Hippocampal formation (tissue), 2 donors: Measurements from ENCODE around the gene PAK6.
A peak's percentile ranks its signal among the peaks of the same experiment; 100 is the strongest.

Experiments used
- DNase-seq, 2 donors: peaks; one replicate each; lab custom pipeline; 2025; lab: John Stamatoyannopoulos, UW

PAK6 gene

GRCh38 chr15:40310001-40310959 lies 71.4 kb downstream of the PAK6 start:
- DNase-seq = no peak

GRCh38 chr15:40310993-40311392 lies 72.1 kb downstream of the PAK6 start:
- DNase-seq = no peak

GRCh38 chr15:40312370-40313158 lies 73.7 kb downstream of the PAK6 start:
- no peak for DNase-seq

DNA sequence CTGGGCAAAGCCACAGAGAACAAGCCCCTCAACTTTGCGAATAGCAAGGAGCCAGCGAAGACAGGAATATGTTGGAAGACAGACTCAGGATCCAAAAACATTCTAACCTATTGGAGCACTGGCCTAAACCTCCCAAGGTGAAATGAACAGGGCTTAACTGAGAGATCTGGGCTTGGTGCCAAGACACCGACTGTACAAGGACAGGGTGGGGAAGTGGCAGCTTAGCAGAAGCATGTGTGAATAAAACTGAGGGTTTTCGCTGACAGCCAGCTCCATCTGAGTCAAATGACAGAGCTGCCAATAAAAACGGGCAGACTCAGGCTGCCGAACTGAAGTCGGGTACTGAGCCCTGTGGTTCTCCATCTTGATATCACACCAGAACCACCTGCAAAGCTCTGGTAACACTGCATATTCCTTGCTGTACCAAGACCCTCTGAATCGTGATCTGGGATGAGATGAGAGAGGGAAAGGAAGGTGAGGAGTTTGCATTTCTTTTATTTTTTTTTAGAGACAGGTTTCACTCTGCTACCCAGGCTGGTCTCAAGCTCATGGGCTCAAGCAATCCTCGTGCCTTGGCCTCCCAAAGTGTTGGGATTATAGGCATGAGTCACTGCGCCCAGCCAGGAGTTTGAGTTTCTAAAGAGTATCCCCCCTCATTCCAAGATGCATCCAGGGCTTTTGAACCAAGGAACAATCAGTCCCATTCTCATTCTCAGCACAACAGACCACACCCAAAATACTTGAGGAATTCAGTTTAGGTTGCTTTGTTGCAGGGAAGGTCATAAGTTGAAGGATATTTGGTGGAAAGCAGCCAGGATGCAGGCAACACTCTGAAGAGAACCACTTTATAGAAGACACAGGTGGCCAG lies 74.9 kb downstream of the PAK6 start:
- peak in 1 of 2 donors; percentile 17 for DNase-seq

- no peak for DNase-seq
These were observed 75.9 kb downstream of the PAK6 start for GRCh38 chr15:40314723-40315276.

DNA sequence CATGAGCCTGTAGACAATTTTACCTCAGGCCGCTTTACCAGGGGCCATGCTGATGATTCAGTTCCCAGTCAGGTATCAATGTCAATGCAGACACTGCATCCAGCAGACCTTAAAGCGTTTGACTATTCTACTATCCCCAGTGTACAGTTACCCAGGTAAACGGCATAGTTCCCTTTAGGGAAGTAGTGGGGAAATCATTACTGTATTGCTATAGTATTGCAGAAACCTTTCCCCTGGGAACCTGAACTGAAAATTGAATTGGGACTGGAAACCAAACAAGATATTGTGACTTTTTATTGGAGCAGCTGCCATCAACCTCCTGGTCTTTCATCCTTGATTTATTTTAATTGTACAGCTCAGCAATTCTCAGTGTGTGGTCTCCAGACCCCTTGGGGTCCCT lies 78.1 kb downstream of the PAK6 start:
- DNase-seq = no peak

DNA sequence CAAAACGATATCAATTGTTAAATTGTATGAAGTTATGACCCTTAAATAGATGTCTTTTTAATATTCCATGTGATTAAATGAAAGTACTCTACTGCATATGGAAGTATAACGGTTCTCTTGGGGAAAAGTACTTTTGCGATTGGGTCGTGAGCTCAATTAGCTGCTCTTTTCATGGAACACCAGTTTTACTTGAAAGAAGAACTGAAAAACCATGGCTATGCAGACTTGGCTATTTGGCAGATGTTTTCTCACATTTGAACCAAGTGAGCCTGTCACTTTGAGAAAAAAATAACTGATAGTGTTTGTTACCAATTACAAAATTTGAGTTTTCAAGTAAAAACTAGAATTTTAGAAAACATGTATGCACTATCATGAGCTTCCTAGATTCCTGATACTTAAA lies 78.7 kb downstream of the PAK6 start:
- no peak for DNase-seq

DNA sequence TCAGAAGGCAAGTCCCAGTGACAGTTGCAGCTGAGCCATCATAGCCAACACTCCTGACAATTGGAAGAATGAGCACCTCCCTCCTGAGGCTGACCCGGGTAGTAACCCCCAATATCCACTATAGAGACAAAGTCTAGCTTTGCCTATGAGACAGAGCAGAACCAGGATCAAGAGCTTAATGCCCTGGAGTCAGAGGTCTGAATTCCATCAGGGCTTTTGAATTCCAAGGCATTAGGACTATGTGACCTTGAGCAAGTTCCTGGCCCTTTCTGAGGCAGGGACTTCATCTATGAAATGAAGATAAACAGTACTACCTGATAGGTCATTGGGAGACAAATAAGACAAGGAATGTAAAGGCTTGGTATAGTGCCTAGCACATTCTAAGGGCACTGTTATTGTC lies 81.5 kb downstream of the PAK6 start:
- no peak for DNase-seq

- peak; percentile 24 to 86 for DNase-seq
These were observed 82.1 kb downstream of the PAK6 start for GRCh38 chr15:40320931-40321371.

- DNase-seq = no peak
These were observed 83.8 kb downstream of the PAK6 start for GRCh38 chr15:40322531-40323238.

DNA sequence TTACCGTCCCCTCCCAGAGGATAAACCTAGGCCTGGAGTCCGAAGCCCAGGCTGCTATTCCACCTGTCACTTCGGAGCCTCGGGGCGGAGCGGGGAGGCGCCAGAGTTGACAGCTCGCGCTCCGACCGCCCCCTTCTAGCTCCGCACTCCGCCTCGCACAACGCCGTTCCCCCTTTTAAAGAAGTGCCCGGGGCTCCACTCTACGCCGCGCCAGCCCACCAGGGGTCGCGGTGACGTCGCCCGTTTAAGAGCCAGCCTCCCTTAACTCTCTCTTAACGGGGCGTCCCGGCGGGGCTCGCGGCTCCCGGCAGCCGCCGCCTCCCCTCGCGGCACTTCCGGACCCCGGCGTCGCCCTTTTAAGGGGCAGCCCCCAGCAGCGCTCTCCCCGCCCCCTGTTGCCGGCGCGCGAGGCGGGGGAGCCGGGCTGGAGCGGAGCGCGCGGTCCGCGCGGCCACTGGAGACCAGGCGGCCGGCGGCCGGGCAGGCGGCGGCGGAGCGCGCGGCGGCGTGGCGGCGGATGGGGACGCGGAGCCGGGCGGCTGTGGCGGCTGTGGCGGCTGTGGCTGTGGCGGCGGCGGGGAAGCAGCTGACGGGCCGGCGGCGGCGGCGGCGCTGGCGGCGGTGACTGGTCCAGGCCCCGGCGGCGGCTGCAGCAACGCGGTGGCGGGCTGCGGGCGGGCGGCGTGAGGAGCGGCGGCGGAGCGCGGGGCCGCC lies 84.5 kb downstream of the PAK6 start, which contains the start of gene INAFM2:
Gene INAFM2 (plus strand): TSS at position 454 of the 714 bp plus-strand sequence. CDS start 364 bp downstream, outside the sequence.
- DNase-seq = peak; percentile 77 to 83

DNA sequence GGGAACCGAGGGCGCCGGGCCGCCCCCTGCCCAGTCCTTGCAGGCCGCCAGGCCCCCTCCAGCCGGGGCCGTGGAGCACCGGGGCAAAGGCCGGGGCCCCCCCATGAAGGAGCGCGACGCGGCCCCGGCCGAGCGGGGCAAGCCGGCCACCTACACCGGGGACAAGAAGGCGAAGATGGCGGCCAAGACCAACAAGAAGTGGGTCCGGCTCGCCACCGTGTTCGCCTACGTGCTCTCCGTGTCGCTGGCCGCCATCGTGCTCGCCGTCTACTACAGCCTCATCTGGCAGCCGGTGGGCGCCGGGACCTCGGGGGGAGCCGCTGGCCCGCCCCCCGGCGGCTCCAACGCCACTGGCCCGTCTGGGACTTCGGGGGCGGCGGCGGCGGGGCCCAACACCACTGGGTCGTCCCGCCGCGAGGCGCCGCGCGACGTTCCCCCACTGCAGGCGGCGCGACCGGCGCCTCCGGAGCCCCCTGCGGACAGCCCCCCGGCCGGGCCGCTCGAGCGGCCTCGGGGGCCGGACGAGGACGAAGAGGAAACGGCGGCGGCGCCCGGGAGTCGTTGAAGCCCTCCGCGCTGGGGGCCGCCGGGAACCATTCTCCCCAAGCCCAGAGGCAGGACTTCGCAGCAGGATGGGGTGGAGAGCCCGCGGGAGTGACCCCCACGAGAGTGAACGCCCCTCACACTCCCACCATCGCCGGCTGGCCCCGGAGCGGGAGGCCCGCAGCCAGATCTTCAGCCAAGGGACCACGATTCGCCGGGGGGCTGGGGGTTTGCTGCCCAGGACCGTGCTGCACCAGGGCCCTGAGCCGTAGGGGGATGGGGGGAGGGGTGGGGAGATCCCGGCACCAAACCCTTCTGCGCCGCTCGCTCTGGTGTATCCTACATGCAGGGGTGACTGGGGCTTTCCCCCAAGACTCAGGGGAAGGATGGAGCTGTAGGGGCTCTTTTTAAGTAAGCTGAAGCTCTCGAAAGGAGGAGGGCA lies 85.4 kb downstream of the PAK6 start:
- peak in 1 of 2 donors; percentile 33 for DNase-seq

DNA sequence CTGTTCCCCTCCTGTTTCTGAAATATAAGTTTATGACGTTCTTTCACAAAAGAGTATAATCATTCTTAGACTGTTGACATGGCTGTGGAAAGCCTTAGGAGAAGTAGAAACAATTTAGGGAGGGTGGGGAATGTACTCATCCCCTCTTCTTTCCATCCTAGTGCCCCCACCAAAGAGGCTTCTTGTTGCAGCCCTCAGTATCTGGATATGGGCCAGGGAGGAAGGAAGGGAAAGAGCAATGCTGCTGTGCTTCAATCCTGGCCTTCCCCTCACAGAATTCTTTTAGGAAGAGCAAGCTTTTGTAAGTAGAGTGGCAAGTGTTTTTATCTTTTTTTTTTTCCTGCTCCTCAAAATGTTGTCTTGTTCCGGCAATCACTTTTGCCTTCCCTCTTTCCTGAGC lies 86.3 kb downstream of the PAK6 start:
- DNase-seq = no peak

DNA sequence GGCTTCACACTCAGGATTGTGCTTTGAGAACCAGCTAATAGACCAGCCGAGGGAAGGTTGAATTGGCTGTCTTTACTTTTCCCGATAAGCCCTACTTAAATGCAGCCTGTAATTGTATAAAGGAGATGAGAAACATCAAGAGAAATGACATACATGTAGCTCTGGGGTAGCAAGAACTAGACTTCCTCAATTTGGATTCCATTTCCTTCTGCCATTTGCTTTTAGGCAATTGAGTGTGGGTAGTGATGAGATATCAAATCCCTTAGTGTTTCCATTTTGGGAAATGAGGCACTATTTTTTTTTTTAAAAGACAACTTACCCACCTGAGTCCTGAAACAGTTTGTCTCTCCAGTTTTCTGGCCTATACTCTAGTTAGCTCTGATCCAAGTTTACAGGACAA lies 86.8 kb downstream of the PAK6 start:
- DNase-seq = no peak
